OCI-LY3 (cell line): ENCODE data around the gene EMD.

Source experiments
- H2AFZ ChIP-seq: fragments of 200-600, 300-600 bp; shearing (Covaris generic); 2 replicates; pipeline ENCODE4 v1.6.0; 2014; ENCODE audit warnings: antibody characterized with exemption, low read depth, low read length
- H3K27ac ChIP-seq: fragments of 200-600, 300-600 bp; sonication (generic); 2 replicates; pipeline ENCODE4 v1.5.1; 2014; ENCODE audit warnings: mild to moderate bottlenecking, low read length, moderate library complexity, mixed read lengths
- H3K27me3 ChIP-seq: fragments of 200-600, 300-600 bp; sonication (generic); 2 replicates; pipeline ENCODE4 v1.6.1; 2014; ENCODE audit warnings: low read depth, low read length, mixed read lengths
- H3K36me3 ChIP-seq: fragments of 200-600, 300-600 bp; sonication (generic); replicated peaks from 2 replicates; pipeline ENCODE3; 2014; ENCODE audit warnings: low read depth, low read length, mixed read lengths
- H3K4me1 ChIP-seq: fragments of 300-600, 200-600 bp; sonication (generic); 2 replicates; pipeline ENCODE4 v1.6.1; 2014; ENCODE audit warnings: low read length, mixed read lengths
- H3K4me2 ChIP-seq: fragments of 200-600, 300-600 bp; sonication (generic); 2 replicates; pipeline ENCODE4 v1.6.1; 2014; ENCODE audit warnings: low read length, mixed read lengths
- H3K4me3 ChIP-seq: fragments of 300-600, 200-600 bp; sonication (generic); 2 replicates; pipeline ENCODE4 v1.5.1; 2014; ENCODE audit warnings: antibody characterized with exemption, mild to moderate bottlenecking, low read length, moderate library complexity
- H3K79me2 ChIP-seq: fragments of 300-600, 200-600 bp; shearing (Covaris generic); 2 replicates; pipeline ENCODE4 v1.6.1; 2014; ENCODE audit warnings: mild to moderate bottlenecking, low read length, mixed read lengths
- H3K9ac ChIP-seq: fragments of 300-600, 200-600 bp; shearing (Covaris generic); 2 replicates; pipeline ENCODE4 v1.6.0; 2014; ENCODE audit warnings: mild to moderate bottlenecking, low read length, moderate library complexity
- H3K9me3 ChIP-seq: fragments of 200-600, 300-600 bp; shearing (Covaris generic); 2 replicates; pipeline ENCODE4 v1.6.1; 2014; ENCODE audit warnings: low read length, mixed read lengths; ENCODE audit not compliant: insufficient read depth
- H4K20me1 ChIP-seq: fragments of 200-600, 300-600 bp; sonication (generic); 2 replicates; pipeline ENCODE4 v1.6.1; 2016; ENCODE audit warnings: low read length, mixed read lengths; ENCODE audit not compliant: insufficient read depth
- CTCF ChIP-seq: fragments of 200-600, 300-600 bp; sonication (generic); IDR thresholded peaks from 2 replicates; pipeline ENCODE4 v1.5.1; 2014; ENCODE audit warnings: antibody characterized with exemption, low read length, low read depth
- EZH2phosphoT487 ChIP-seq: fragments of 200-600 bp; shearing (Covaris generic); IDR thresholded peaks from 2 replicates; pipeline ENCODE4 v1.6.1; 2018; ENCODE audit warnings: antibody characterized with exemption, mixed run types, low read depth

Gene EMD

DNA sequence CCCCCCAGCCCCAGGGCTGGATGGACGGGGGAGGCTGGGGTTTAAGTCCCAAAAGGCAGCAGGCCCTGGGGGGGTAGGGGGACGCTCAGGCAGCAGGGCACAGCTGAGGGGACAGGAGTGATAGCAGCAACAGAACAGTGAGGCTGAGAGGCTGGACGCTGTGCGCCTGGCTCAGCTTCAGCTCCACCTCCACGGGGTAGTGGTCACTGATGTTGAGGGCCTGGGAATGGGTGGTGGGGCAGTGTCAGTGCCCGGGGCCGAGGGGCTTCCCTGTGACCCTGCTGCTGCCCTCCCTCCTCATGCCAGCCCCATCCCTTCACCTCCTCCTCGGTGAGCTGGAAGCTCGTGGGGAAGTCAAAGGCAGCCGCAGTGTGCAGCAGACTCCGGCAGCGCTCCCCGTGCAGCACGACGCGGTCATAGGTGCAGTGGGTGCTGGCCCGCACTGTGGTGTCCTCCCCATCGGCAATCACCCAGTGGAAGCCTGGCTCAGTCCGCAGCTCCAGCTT, 23.6 kb downstream of the EMD start:
- no peaks in the 10 kb centered on the region for H3K9me3 ChIP-seq
- H3K4me1 ChIP-seq: peaks cover 11% of the 10 kb centered on the region
- TF ChIP-seq CTCF (no peak), EZH2phosphoT487 (no peak)
- no peak overlapping the region for H3K4me3 ChIP-seq
- H3K79me2 ChIP-seq: peaks cover 20% of the 10 kb centered on the region
- no peaks in the 10 kb centered on the region for H3K27me3 ChIP-seq
- H3K36me3 ChIP-seq: peaks cover 27% of the 10 kb centered on the region
- H3K4me2 ChIP-seq: no peak overlapping the region
- no peak overlapping the region for H3K9ac ChIP-seq
- H3K27ac ChIP-seq: peak overlapping the region; percentile 28; the same call in 1 of the 2 replicates
- no peak overlapping the region for H2AFZ ChIP-seq
- peaks cover 11% of the 10 kb centered on the region; the same call in 1 of the 2 replicates for H4K20me1 ChIP-seq

DNA sequence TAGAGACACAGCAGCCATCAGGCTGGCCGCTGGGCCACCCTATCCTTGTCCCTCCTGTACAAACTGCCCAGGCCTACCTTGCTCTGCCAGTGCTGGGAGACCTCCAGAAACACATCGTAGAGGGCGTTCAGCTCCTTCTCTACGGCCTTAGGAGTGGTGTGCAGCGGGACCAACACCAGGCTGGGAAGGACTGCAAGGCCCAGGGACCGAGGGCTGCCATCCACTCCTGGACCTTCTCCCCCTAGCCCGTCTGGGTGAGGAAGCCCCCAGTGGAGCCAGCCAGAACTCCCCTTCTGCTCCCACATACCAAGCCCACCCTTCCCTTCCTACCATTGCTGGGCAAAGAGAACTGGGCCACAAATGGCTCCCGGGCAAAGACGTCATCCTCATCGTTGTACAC, 24.1 kb downstream of the EMD start:
- Histone ChIP-seq H2AFZ (no peak overlapping the region), H3K27ac (no peak overlapping the region), H3K9me3 (no peaks in the 10 kb centered on the region)

GRCh38 chrX:154403858-154404257, 24.8 kb downstream of the EMD start:
- TF ChIP-seq CTCF (no peak), EZH2phosphoT487 (no peak)
- no peak overlapping the region for H3K9ac ChIP-seq
- no peak overlapping the region for H3K4me2 ChIP-seq
- no peaks in the 10 kb centered on the region for H3K9me3 ChIP-seq
- H3K4me1 ChIP-seq: peaks cover 11% of the 10 kb centered on the region
- no peak overlapping the region for H2AFZ ChIP-seq
- H3K27ac ChIP-seq: no peak overlapping the region
- H3K79me2 ChIP-seq: peaks cover 12% of the 10 kb centered on the region
- no peak overlapping the region for H3K4me3 ChIP-seq
- H4K20me1 ChIP-seq: peaks cover 11% of the 10 kb centered on the region; the same call in 1 of the 2 replicates
- no peaks in the 10 kb centered on the region for H3K27me3 ChIP-seq
- H3K36me3 ChIP-seq: peaks cover 21% of the 10 kb centered on the region

More for the DNA sequence above, 24.1 kb downstream of the EMD start:
- no peak overlapping the region for H3K4me3 ChIP-seq
- no peak overlapping the region for H3K4me2 ChIP-seq
- H4K20me1 ChIP-seq: peaks cover 11% of the 10 kb centered on the region; the same call in 1 of the 2 replicates
- peaks cover 27% of the 10 kb centered on the region for H3K36me3 ChIP-seq
- H3K27me3 ChIP-seq: no peaks in the 10 kb centered on the region
- peaks cover 19% of the 10 kb centered on the region for H3K79me2 ChIP-seq
- TF ChIP-seq CTCF: no peak
- no peak for TF ChIP-seq EZH2phosphoT487
- peaks cover 11% of the 10 kb centered on the region for H3K4me1 ChIP-seq
- no peak overlapping the region for H3K9ac ChIP-seq

GRCh38 chrX:154404625-154405192, 25.6 kb downstream of the EMD start:
- Histone ChIP-seq H3K4me1 (peaks cover 3% of the 10 kb centered on the region), H3K36me3 (peaks cover 16% of the 10 kb centered on the region), H2AFZ (no peak overlapping the region), H3K79me2 (peaks cover 4% of the 10 kb centered on the region), H3K27me3 (no peaks in the 10 kb centered on the region), H3K4me3 (no peak overlapping the region), H4K20me1 (peaks cover 11% of the 10 kb centered on the region; the same call in 1 of the 2 replicates), H3K9me3 (no peaks in the 10 kb centered on the region), H3K4me2 (no peak overlapping the region), H3K27ac (no peak overlapping the region), H3K9ac (no peak overlapping the region)
- no peak for TF ChIP-seq EZH2phosphoT487
- no peak for TF ChIP-seq CTCF
